HepG2 (cell line): Measurements from ENCODE around the gene GRM1. TPM values are rescaled to one million over a fixed set of nuclear protein-coding genes. Genes with fewer than 3 reads are reported as not detected.

Experiments used
- ATAC-seq: fragments of 200-7000 bp; cut with Tn5 transposase; 3 replicates; pipeline ENCODE4 v1.9.1; 2020; ENCODE audit warnings: mild to moderate bottlenecking, moderate library complexity
- BruUV-seq: library from RNA; stranded (reverse); fragments of 400-500 nt; replicated peaks from 2 replicates; lab custom pipeline; 2021; lab: Mats Ljungman, UMichigan
- CTCF ChIA-PET: fragments of 300-600 bp; formaldehyde crosslinking; extraction: SDS; loops from one replicate; lab custom pipeline; 2021; ENCODE audit warnings: low total read pairs, inconsistent platforms, low intra/inter-chr PET ratio; lab: Yijun Ruan, JAX
- POLR2A ChIA-PET: fragments of 350-600 bp; sonication (Branson Sonifier 250); formaldehyde crosslinking; loops from one replicate; lab custom pipeline; 2020; ENCODE audit warnings: antibody characterized with exemption, inconsistent platforms; lab: Yijun Ruan, JAX
- DNase-seq: peaks from one replicate; pipeline ENCODE4 v3.0.0-alpha.2; 2015; ENCODE audit warnings: low spot score
- FAIRE-seq: peaks from 3 replicates; lab custom pipeline; 2011; peaks lifted over from hg19 to GRCh38; lab: Jason Lieb, UNC
- H2AFZ ChIP-seq: one replicate; pipeline ENCODE4 v1.6.1; 2011; ENCODE audit warnings: low read length, inconsistent platforms
- H3K27ac ChIP-seq: fragments of 300-600 bp; 3 replicates; pipeline ENCODE4 v1.8.0; 2011; ENCODE audit warnings: mixed run types, mild to moderate bottlenecking, mixed read lengths, low read length, inconsistent platforms; ENCODE audit not compliant: insufficient read depth; ENCODE audit errors: extremely low read length
- H3K27me3 ChIP-seq, 2 experiments: fragments of 200-600 bp in 1 of 2; 2 replicates in 1 of 2; 3 replicates in 1 of 2; pipeline versions ENCODE4 v1.6.0 to v1.8.0; 2011; ENCODE audit warnings: low read length in 2 of 2, mild to moderate bottlenecking in 2 of 2, moderate library complexity in 2 of 2, inconsistent platforms in 1 of 2; ENCODE audit not compliant: insufficient read depth in 2 of 2, control insufficient read depth in 1 of 2
- H3K36me3 ChIP-seq, 2 experiments: fragments of 200-600 bp in 1 of 2; replicated peaks in 1 of 2; 2 replicates in 1 of 2; 3 replicates in 1 of 2; pipeline versions ENCODE4 v1.5.1 to v1.8.0; 2011; ENCODE audit warnings: low read length in 2 of 2, inconsistent platforms in 1 of 2; ENCODE audit not compliant: insufficient read depth in 2 of 2, control insufficient read depth in 1 of 2
- H3K4me1 ChIP-seq: 2 replicates; pipeline ENCODE4 v1.5.1; 2012; ENCODE audit warnings: low read length, inconsistent platforms; ENCODE audit not compliant: insufficient read depth
- H3K4me2 ChIP-seq: 2 replicates; pipeline ENCODE4 v1.6.0; 2011; ENCODE audit warnings: low read depth, low read length, inconsistent platforms
- H3K4me3 ChIP-seq, 3 experiments: fragments of 200-600 bp in 1 of 3; sonication (generic), shearing (Covaris generic) in 1 of 3; replicated peaks in 1 of 3; 2 replicates each; pipeline ENCODE4 v1.5.1; 2011 to 2016; ENCODE audit warnings: low read length in 3 of 3, inconsistent platforms in 2 of 3, low read depth in 2 of 3, mild to moderate bottlenecking in 2 of 3, control low read depth in 1 of 3, mixed read lengths in 1 of 3; ENCODE audit not compliant: insufficient read depth in 1 of 3
- H3K79me2 ChIP-seq: one replicate; pipeline ENCODE4 v1.6.1; 2011; ENCODE audit warnings: low read length, inconsistent platforms; ENCODE audit not compliant: insufficient read depth
- H3K9ac ChIP-seq: 2 replicates; pipeline ENCODE4 v1.6.0; 2011; ENCODE audit warnings: mild to moderate bottlenecking, low read depth, low read length, inconsistent platforms; ENCODE audit not compliant: insufficient read depth
- H3K9me3 ChIP-seq: 2 replicates; pipeline ENCODE4 v1.5.1; 2012; ENCODE audit warnings: mild to moderate bottlenecking, low read length
- H4K20me1 ChIP-seq: 2 replicates; pipeline ENCODE4 v1.6.0; 2011; ENCODE audit warnings: inconsistent platforms, mild to moderate bottlenecking, low read length, moderate library complexity; ENCODE audit not compliant: insufficient read depth
- FOXP4 ChIP-seq: sonication (generic); formaldehyde crosslinking; IDR thresholded peaks from 2 replicates; pipeline ENCODE4 v1.4.0; 2020; ENCODE audit warnings: missing genetic modification reagents
- ISL2 ChIP-seq: sonication (generic); formaldehyde crosslinking; IDR thresholded peaks from 2 replicates; pipeline ENCODE4 v1.5.0; 2020; ENCODE audit warnings: missing genetic modification reagents
- MLLT10 ChIP-seq: sonication (generic); formaldehyde crosslinking; IDR thresholded peaks from 2 replicates; pipeline ENCODE4 v1.4.0; 2020; ENCODE audit warnings: missing genetic modification reagents
- NRL ChIP-seq: sonication (generic); formaldehyde crosslinking; IDR thresholded peaks from 2 replicates; pipeline ENCODE4 v1.5.0; 2020; ENCODE audit warnings: missing genetic modification reagents, mild to moderate bottlenecking, moderate library complexity, borderline replicate concordance
- RBAK ChIP-seq: sonication (generic); formaldehyde crosslinking; IDR thresholded peaks from 2 replicates; pipeline ENCODE4 v1.5.1; 2020; ENCODE audit warnings: mild to moderate bottlenecking, missing genetic modification reagents
- ZMAT3 ChIP-seq: sonication (generic); formaldehyde crosslinking; conservative IDR thresholded peaks from 2 replicates; pipeline ENCODE4 v1.7.0; 2021; ENCODE audit warnings: missing genetic modification reagents
- ZNF281 ChIP-seq: sonication (generic); formaldehyde crosslinking; IDR thresholded peaks from 2 replicates; pipeline ENCODE4 v1.4.0; 2020; ENCODE audit warnings: missing genetic modification reagents, borderline replicate concordance
- ZNF598 ChIP-seq: sonication (generic); formaldehyde crosslinking; IDR thresholded peaks from 2 replicates; pipeline ENCODE4 v1.5.1; 2020; ENCODE audit warnings: mild to moderate bottlenecking, missing genetic modification reagents, borderline replicate concordance
- ZNF749 ChIP-seq: sonication (generic); formaldehyde crosslinking; IDR thresholded peaks from 2 replicates; pipeline ENCODE4 v1.8.0; 2022; ENCODE audit warnings: mild to moderate bottlenecking, missing genetic modification reagents, moderate library complexity, borderline replicate concordance
- WGBS: methylation state at CpG from one replicate; pipeline ENCODE4 v1.1.6; 2017; ENCODE audit warnings: low lambda C conversion rate; 5-methylcytosine and 5-hydroxymethylcytosine counted together
- in situ Hi-C: cut with HindIII; loops from 2 replicates; pipeline ENCODE4 v1.10.0; 2017; ENCODE audit warnings: low pct_unique_long_range_greater_than_20kb; ENCODE audit not compliant: extremely low pct_ligation_motif_present
- intact Hi-C: fragments of 100-400 bp; cut with micrococcal nuclease; formaldehyde crosslinking; loops from one replicate; pipeline ENCODE4 v1.10.0; 2022; ENCODE audit not compliant: unreplicated experiment
- polyA plus RNA-seq, 8 experiments: library from polyadenylated mRNA; depleted of rRNA in 3 of 8; stranded (reverse) in 7 of 8; unstranded in 1 of 8; fragments of >200 nt; fragmentation: Illumina TruSeq in 4 of 8; extraction: Trizol in 4 of 8; gene quantifications; 2 replicates each; pipeline versions ENCODE4 v1.2.1 to v1.2.3, GENCODE V29; 2011 to 2016; ENCODE audit warnings: low read depth in 4 of 8, missing spikeins in 1 of 8, mixed read lengths in 1 of 8; ENCODE audit not compliant: insufficient read depth in 1 of 8
- total RNA-seq, 5 experiments: library from RNA; depleted of rRNA; stranded (reverse); fragments of >200 nt; fragmentation: Illumina TruSeq; extraction: Trizol; gene quantifications; 2 replicates each; pipeline ENCODE4 v1.2.3, GENCODE V29; 2016; ENCODE audit warnings: low read depth in 1 of 5

Gene GRM1
- total and polyA plus RNA-seq, 2 of the 13 experiments (the other 11 are each of a cell fraction or from before 2014, with no cell fraction given): 0.09 TPM; not detected in 1

- in situ Hi-C loops: no loop called here
- no peaks in the 10 kb centered on the region for H3K79me2 ChIP-seq
- FAIRE-seq: no peak
Measured at GRCh38 chr6:146286961-146287360, 258.1 kb downstream of the GRM1 start.

GRCh38 chr6:146287691-146288369 lies 259.0 kb downstream of the GRM1 start:
- H3K4me2 ChIP-seq: no peak overlapping the region
- no peak overlapping the region for H3K9ac ChIP-seq
- ChIA-PET CTCF (no interaction called here), POLR2A (no interaction called here)
- H3K27me3 ChIP-seq: no peaks in the 10 kb centered on the region
- FAIRE-seq (no peak), ATAC-seq (no peak), DNase-seq (no peak)
- no peaks in the 10 kb centered on the region for H3K79me2 ChIP-seq
- no peaks in the 10 kb centered on the region for H4K20me1 ChIP-seq
- in situ Hi-C loops (no loop called here), intact Hi-C loops (no loop called here)
- H3K9me3 ChIP-seq: no peaks in the 10 kb centered on the region
- no peaks in the 10 kb centered on the region for H3K4me1 ChIP-seq
- no peak overlapping the region for H3K27ac ChIP-seq
- 0% methylated on average over 1 of the region's 1 CpG for WGBS
- no peaks in the 10 kb centered on the region for H3K36me3 ChIP-seq
- no TSS peak for BruUV-seq
- no peak overlapping the region for H2AFZ ChIP-seq
- no peak overlapping the region for H3K4me3 ChIP-seq
- TF ChIP-seq ZNF598 (CRISPR knock-in tag) (no peak), NRL (CRISPR knock-in tag) (no peak), ZNF281 (CRISPR knock-in tag) (no peak), RBAK (CRISPR knock-in tag) (no peak), ZMAT3 (CRISPR knock-in tag) (no peak), FOXP4 (CRISPR knock-in tag) (no peak), ZNF749 (CRISPR knock-in tag) (no peak), ISL2 (CRISPR knock-in tag) (no peak)

More at GRCh38 chr6:146286961-146287360, 258.1 kb downstream of the GRM1 start:
- Histone ChIP-seq H3K4me2 (no peak overlapping the region), H3K27ac (no peak overlapping the region), H3K9me3 (no peaks in the 10 kb centered on the region), H3K27me3 (no peaks in the 10 kb centered on the region)
- intact Hi-C loops: no loop called here
- CTCF ChIA-PET: no interaction called here
- no TSS peak for BruUV-seq
- POLR2A ChIA-PET: no interaction called here
- 35% methylated on average over 3 of the region's 3 CpGs for WGBS
- TF ChIP-seq MLLT10 (CRISPR knock-in tag): no peak
- TF ChIP-seq, all 625 proteins: peak for 0
- no peaks in the 10 kb centered on the region for H3K36me3 ChIP-seq
- no peak overlapping the region for H3K4me3 ChIP-seq
- DNase-seq (no peak), ATAC-seq (no peak)
- no peak overlapping the region for H2AFZ ChIP-seq
- H4K20me1 ChIP-seq: no peaks in the 10 kb centered on the region
- no peak overlapping the region for H3K9ac ChIP-seq
- H3K4me1 ChIP-seq: no peaks in the 10 kb centered on the region
